Endothelial cell of umbilical vein (primary cell): Measurements from ENCODE around the gene ACMSD.

Experiments
- CTCF ChIP-seq, 2 donors: IDR thresholded peaks; 1 replicate in 1 of 2; 2 replicates in 1 of 2; pipeline ENCODE4 v1.5.1; 2011; ENCODE audit warnings: low read length in 2 of 2, mild to moderate bottlenecking in 2 of 2, moderate library complexity in 2 of 2, control low read depth in 1 of 2, inconsistent platforms in 1 of 2, low read depth in 1 of 2; ENCODE audit not compliant: insufficient read depth in 1 of 2; ENCODE audit errors: extremely low read depth in 1 of 2
- EZH2 ChIP-seq: IDR thresholded peaks from 2 replicates; pipeline ENCODE4 v1.6.1; 2012; ENCODE audit warnings: borderline replicate concordance, low read depth, mild to moderate bottlenecking, moderate library complexity, low read length, inconsistent platforms; ENCODE audit not compliant: severe bottlenecking
- GATA2 ChIP-seq: IDR thresholded peaks from 2 replicates; pipeline ENCODE4 v1.7.0; 2011; ENCODE audit warnings: low read depth, mild to moderate bottlenecking, moderate library complexity, mixed read lengths, low read length; ENCODE audit not compliant: insufficient read length, insufficient read depth
- MAX ChIP-seq: IDR thresholded peaks from 2 replicates; pipeline ENCODE4 v1.6.1; 2011; ENCODE audit not compliant: insufficient read depth, insufficient read length
- POLR2A ChIP-seq: IDR thresholded peaks from 2 replicates; pipeline ENCODE4 v1.6.1; 2012; ENCODE audit warnings: low read depth, mild to moderate bottlenecking, control low read depth, low read length

GRCh38 chr2:134792186-134792585 lies 46.2 kb upstream of the ACMSD start:
- TF ChIP-seq POLR2A: no peak
- no peak for TF ChIP-seq MAX
- no peak for TF ChIP-seq EZH2
- no peak for TF ChIP-seq CTCF (IDR thresholded peaks at IDR 0.05; ENCODE audit: extremely low read depth in 1 of 2, insufficient read depth in 1 of 2, low read depth in 1 of 2, low read length in 2 of 2)
- TF ChIP-seq GATA2: no peak
